Upper lobe of left lung (tissue), 6 donors: ENCODE results near the gene AZI2. TPM values are rescaled to one million over a fixed set of nuclear protein-coding genes. Genes with fewer than 3 reads are reported as not detected.
A peak's percentile ranks its signal among the peaks of the same experiment; 100 is the strongest.

ENCODE experiments used
- ATAC-seq, 2 donors: fragments of 200-7000 bp; cut with Tn5 transposase; one replicate each; pipeline ENCODE4 v1.9.1; 2022; ENCODE audit warnings: mild to moderate bottlenecking in 2 of 2, moderate library complexity in 2 of 2; ENCODE audit not compliant: low FRiP score in 2 of 2
- DNase-seq, 2 donors: peaks; one replicate each; pipeline ENCODE4 v3.0.0-alpha.2; 2019 to 2020
- H3K27ac ChIP-seq, 4 donors: fragments of 200-600 bp; sonication (generic); one replicate each; pipeline ENCODE4 v1.5.1; 2016 to 2019
- H3K27me3 ChIP-seq, 4 donors: fragments of 200-600 bp; sonication (generic); one replicate each; pipeline ENCODE4 v1.5.1; 2017 to 2019
- H3K36me3 ChIP-seq, 4 donors: fragments of 200-600 bp; sonication (generic); one replicate each; pipeline ENCODE4 v1.5.1; 2016 to 2019
- H3K4me1 ChIP-seq, 4 donors: fragments of 200-600 bp; sonication (generic); one replicate each; pipeline ENCODE4 v1.5.1; 2018 to 2019
- H3K4me3 ChIP-seq, 4 donors: fragments of 200-600 bp; sonication (generic); one replicate each; pipeline ENCODE4 v1.5.1; 2017 to 2019; ENCODE audit warnings: mild to moderate bottlenecking in 2 of 4, moderate library complexity in 1 of 4
- H3K9me3 ChIP-seq, 4 donors: fragments of 200-600 bp; sonication (generic); one replicate each; pipeline ENCODE4 v1.5.1; 2018 to 2019
- EP300 ChIP-seq, 4 donors: sonication (generic); formaldehyde crosslinking; IDR thresholded peaks; one replicate each; pipeline ENCODE4 v1.5.1; 2017; ENCODE audit warnings: antibody characterized with exemption in 4 of 4, control low read depth in 2 of 4
- POLR2A ChIP-seq, 4 donors: fragments of 450-650 bp; IDR thresholded peaks; one replicate each; pipeline ENCODE4 v1.5.1; 2016 to 2017; ENCODE audit warnings: antibody characterized with exemption in 4 of 4, mild to moderate bottlenecking in 2 of 4
- POLR2AphosphoS5 ChIP-seq, 2 donors: sonication (generic); formaldehyde crosslinking; IDR thresholded peaks; one replicate each; pipeline ENCODE4 v1.5.1; 2017; ENCODE audit warnings: antibody characterized with exemption in 2 of 2
- WGBS, 2 donors: methylation state at CpG; one replicate each; pipeline ENCODE4 v1.1.5; 2017 to 2018; 5-methylcytosine and 5-hydroxymethylcytosine counted together
- total RNA-seq, 6 donors: library from RNA; depleted of rRNA in 4 of 6; stranded (reverse); fragments of >200 nt in 4 of 6; gene quantifications; one replicate each; pipeline versions ENCODE4 v1.1.0 to v1.2.1, GENCODE V29; 2016 to 2021
- TF ChIP-seq, protein P1 (sequence below), 6 experiments: fragments of 450-650 bp in 4 of 6; fragments of 200-600 bp in 2 of 6; sonication (generic) in 2 of 6; IDR thresholded peaks; one replicate each; pipeline ENCODE4 v1.5.1; 2016 to 2019; ENCODE audit warnings: antibody characterized with exemption in 6 of 6
- donor health status: DM: no; HTN: no; CAD: no; lungs with moderate emphysema.
- donor health status: DM: no; HTN: yes; CAD: no; lungs with severe emphysema.

AZI2 gene
- total RNA-seq, 6 donors from 2014 or later = 48.2 to 101 (median 70.7) TPM

DNA sequence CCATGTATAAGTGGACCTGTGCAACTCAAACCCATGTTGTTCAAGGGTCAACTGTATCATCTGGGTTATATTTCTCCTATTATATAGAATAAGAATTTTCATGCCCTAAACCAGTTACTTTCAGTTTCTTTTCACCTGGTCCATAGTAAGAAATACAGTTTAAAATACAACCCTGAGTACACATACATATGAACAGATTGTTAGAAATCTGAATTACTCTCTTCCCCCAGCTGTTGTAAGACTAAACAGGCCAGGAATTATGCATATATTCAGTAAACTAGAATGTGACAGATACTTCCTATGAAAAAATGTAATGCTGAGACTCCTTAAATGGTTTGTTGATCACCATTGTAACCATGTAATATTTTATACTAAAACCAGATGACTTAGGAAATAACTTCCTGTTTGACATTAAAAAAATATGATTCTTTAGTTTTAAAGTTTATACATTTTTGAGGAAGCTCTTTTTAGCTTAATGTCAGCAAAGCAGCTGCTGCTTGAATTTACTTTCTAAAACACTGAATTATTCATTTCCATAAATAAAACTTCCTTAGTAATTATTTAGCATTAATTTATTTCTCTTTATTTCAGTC lies 52.6 kb downstream of the AZI2 start:
- Histone ChIP-seq H3K4me1 (no peaks in the 10 kb centered on the region), H3K36me3 (no peaks in the 10 kb centered on the region), H3K9me3 (no peaks in the 10 kb centered on the region), H3K27me3 (no peaks in the 10 kb centered on the region), H3K27ac (peak overlapping the region in 1 of 4 donors; percentile 44), H3K4me3 (peak overlapping the region in 1 of 4 donors; percentile 16)
- no peak for TF ChIP-seq EP300 (IDR thresholded peaks at IDR 0.05)
- TF ChIP-seq POLR2A (IDR thresholded peaks at IDR 0.05) = no peak
- no peak for TF ChIP-seq POLR2AphosphoS5 (IDR thresholded peaks at IDR 0.05)
- TF ChIP-seq, protein P1, sequence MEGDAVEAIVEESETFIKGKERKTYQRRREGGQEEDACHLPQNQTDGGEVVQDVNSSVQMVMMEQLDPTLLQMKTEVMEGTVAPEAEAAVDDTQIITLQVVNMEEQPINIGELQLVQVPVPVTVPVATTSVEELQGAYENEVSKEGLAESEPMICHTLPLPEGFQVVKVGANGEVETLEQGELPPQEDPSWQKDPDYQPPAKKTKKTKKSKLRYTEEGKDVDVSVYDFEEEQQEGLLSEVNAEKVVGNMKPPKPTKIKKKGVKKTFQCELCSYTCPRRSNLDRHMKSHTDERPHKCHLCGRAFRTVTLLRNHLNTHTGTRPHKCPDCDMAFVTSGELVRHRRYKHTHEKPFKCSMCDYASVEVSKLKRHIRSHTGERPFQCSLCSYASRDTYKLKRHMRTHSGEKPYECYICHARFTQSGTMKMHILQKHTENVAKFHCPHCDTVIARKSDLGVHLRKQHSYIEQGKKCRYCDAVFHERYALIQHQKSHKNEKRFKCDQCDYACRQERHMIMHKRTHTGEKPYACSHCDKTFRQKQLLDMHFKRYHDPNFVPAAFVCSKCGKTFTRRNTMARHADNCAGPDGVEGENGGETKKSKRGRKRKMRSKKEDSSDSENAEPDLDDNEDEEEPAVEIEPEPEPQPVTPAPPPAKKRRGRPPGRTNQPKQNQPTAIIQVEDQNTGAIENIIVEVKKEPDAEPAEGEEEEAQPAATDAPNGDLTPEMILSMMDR (IDR thresholded peaks at IDR 0.05) = no peak
- ATAC-seq = no peak
- no peak for DNase-seq

DNA sequence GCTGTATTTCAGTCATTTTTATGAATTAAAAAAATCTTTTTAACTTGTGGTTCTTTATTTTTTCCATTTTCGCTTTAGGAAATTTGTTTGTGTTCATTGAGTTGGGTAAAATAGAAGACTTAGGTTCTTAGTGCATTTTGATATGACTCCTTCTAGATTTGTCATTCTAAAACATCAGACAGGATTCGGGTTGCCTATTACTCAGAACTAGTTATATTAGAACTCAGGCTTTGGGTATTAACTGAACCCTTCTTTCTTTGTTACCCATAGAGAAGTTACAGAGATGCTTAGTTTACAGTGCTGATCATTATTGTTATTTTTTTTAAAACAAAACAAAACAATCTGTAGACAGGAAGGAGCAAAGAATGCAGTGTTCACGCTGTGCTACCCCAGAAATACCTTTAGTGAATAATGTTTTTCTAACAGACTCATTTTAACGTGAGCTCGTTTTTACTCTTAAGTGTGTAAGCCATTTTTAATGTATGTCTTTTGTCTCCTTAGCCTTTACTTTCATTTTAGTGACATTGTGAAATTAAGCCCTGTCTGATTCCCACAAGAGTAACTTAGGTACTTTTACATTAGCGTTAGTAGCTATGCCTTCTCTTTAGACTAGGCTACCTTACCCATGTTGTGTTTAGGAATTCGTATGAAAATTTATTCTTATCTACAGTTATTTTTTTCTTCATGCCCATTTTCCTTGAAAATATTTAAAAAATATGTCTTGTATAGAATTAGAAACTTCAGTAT lies 53.8 kb downstream of the AZI2 start:
- H3K27ac ChIP-seq = peak overlapping the region in 2 of 4 donors; percentile 3 to 44
- no peaks in the 10 kb centered on the region for H3K4me1 ChIP-seq
- H3K27me3 ChIP-seq = no peaks in the 10 kb centered on the region
- DNase-seq (no peak), ATAC-seq (no peak)
- no peaks in the 10 kb centered on the region for H3K36me3 ChIP-seq
- TF ChIP-seq, protein P1 (IDR thresholded peaks at IDR 0.05) = no peak
- TF ChIP-seq POLR2A (IDR thresholded peaks at IDR 0.05) (no peak), POLR2AphosphoS5 (IDR thresholded peaks at IDR 0.05) (no peak), EP300 (IDR thresholded peaks at IDR 0.05) (no peak)
- WGBS, 2 donors = 77 to 84% methylated on average over 7 of the region's 7 CpGs
- no peaks in the 10 kb centered on the region for H3K9me3 ChIP-seq
- peak overlapping the region in 1 of 4 donors; percentile 16 for H3K4me3 ChIP-seq

DNA sequence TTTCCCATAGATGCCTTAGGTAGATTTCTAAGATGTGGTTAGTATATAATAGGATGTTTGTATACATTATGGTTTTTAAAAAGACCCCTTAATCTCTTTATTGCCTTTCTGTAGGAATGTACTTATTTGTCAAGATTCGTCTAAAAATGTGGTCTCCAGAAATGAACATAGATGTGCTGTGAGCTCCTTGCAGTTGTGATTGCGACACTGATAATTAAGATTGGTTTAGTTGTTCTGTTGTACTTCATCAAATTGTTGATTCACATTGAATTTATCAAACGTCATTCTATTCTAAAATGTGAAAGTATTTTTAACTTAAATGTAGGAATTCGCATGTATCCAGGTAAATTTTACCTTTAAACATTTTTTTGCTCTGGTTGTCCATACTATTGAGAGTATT lies 56.0 kb downstream of the AZI2 start:
- ATAC-seq (no peak), DNase-seq (no peak)
- no peaks in the 10 kb centered on the region for H3K36me3 ChIP-seq
- H3K4me1 ChIP-seq = no peaks in the 10 kb centered on the region
- H3K27ac ChIP-seq = no peak overlapping the region
- H3K4me3 ChIP-seq = no peak overlapping the region
- WGBS, 2 donors = 77 to 82% methylated on average over 4 of the region's 4 CpGs
- H3K9me3 ChIP-seq = no peaks in the 10 kb centered on the region
- no peak for TF ChIP-seq POLR2AphosphoS5 (IDR thresholded peaks at IDR 0.05)
- no peak for TF ChIP-seq EP300 (IDR thresholded peaks at IDR 0.05)
- TF ChIP-seq, protein P1 (IDR thresholded peaks at IDR 0.05) = no peak
- TF ChIP-seq POLR2A (IDR thresholded peaks at IDR 0.05) = no peak
- no peaks in the 10 kb centered on the region for H3K27me3 ChIP-seq

DNA sequence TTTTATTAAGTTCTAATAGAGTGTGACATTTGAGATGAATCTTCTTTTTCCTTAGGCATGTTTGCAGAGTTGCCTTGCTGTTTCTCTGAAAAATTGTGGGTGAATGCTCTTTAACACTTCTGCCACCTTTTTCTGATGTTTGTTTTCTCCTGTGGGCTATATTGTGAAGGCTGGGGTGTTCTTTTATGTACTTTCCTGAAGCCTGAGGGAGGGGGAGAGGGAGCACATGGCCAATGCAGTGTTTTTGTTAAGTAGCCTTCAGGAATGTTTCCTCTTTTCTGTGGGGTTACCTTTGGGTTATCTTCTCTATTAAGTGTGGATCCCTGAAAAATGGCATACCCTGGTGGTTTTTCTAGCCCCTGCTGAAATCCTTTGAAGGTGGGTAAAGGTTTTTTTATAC lies 57.0 kb downstream of the AZI2 start:
- DNase-seq (no peak), ATAC-seq (no peak)
- Histone ChIP-seq H3K4me1 (peaks cover 0 to 4% (median 0%) of the 10 kb centered on the region in 4 donors), H3K27ac (no peak overlapping the region), H3K4me3 (no peak overlapping the region), H3K36me3 (no peaks in the 10 kb centered on the region), H3K9me3 (no peaks in the 10 kb centered on the region), H3K27me3 (no peaks in the 10 kb centered on the region)
- TF ChIP-seq EP300 (IDR thresholded peaks at IDR 0.05) = no peak
- TF ChIP-seq, protein P1 (IDR thresholded peaks at IDR 0.05) = no peak
- no peak for TF ChIP-seq POLR2A (IDR thresholded peaks at IDR 0.05)
- TF ChIP-seq POLR2AphosphoS5 (IDR thresholded peaks at IDR 0.05) = no peak
